ENCODE measurements around the gene LNX2.

Gene LNX2

DNA sequence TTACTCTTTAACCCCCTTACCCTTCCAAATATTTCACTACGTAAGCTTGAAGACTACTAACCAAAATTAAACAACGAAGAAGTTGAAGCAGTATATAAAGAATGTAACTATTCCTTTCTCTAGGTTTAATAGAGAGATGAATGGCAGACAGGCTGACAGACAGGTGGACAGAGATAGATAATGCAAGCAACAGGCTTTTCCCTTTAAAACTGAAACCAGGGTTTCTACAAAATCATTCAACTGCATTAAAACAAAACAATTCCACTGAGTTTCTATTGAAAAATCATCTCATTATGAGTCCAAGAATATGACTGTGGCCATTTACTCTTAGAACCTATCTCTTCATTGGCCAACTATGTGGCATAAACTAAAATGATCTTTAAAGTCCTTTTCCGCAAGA is 15.2 kb downstream of the LNX2 start:
- no peak for DNase-seq

DNA sequence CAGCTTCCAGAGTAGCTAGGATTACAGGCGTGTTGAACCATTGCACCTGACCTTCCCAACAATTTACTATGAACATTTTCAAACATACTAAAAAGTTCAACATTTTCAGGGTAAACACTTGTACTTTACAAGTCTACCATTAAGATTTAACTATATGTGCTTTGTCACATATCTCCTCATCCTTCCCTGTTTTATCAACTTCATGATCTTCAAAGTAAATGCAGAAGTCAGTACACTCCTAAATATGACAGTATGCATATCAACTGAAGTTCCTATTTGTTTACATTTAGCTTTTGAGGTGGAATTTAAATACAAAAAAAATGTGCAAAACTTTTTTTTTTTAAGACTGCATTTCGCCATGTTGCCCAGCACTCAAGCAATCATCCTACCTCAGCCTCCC is 18.5 kb downstream of the LNX2 start:
- no peak for DNase-seq

DNA sequence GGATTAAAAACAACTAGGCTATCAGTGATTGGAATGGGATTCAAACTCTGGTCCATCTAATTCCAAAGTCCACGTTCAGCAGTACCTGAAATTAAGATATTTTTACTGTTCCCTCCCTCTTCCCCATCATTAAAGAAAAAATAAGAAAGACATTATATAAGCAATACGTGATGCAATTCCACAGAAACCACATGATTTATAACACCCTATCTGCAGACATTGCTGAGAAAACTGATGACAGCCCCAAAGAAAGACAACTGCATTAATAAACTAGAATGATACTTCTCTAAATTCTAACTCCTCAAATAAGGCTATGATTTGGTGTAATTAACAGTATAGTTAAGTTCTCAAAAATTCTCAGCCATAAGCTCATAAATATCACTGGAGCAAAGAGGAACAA is 19.1 kb downstream of the LNX2 start:
- DNase-seq, result no peak

DNA sequence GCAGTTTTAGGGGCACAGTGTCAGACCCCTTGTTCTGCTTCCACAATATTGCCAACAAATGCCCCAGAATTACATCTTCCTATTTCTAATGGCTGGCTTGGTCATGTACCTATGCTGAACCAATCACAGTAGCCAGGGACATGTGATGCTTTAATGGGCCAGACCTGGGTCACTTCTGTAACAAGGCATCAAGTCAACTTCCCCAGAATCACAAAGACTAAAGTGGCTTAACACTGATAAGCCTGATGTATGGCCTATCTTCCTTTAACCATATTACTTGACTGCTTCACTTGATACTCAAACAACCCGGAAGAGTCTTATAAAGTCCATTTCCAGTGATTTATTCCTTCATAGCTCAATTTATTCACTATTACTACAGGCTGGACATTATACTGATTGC is 19.6 kb downstream of the LNX2 start:
- no peak for DNase-seq

DNA sequence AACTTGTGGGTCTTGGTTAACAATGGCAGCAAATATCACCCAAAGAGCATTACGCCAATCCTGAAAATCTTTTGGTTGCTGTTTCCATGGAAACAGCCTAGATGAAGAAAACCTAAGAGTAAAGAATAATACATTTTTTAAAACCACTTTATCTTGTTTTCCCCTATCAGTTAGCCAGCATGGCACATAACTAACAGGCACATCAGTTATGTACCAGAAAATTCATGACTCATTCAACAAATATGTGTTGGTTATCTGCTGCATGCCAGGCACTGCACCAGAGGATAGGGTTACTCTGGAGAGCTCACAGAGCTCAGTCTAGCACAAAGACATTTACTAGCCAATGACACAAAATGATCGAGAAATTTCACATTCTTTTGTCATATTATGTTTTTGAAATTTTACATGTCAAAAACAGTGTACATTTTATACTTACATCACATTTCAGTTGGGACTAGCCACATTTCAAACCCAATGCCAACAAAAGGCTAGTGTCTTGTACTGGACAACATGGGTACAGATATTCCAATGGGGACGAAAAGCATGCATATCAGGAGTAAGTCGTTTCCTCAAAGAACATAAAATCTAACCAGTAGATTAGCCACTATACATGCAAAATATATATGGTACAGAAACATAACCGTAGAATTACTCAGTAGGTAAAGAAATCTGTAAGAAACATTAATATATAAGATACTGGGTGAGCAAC is 20.3 kb downstream of the LNX2 start:
- no peak for DNase-seq

DNA sequence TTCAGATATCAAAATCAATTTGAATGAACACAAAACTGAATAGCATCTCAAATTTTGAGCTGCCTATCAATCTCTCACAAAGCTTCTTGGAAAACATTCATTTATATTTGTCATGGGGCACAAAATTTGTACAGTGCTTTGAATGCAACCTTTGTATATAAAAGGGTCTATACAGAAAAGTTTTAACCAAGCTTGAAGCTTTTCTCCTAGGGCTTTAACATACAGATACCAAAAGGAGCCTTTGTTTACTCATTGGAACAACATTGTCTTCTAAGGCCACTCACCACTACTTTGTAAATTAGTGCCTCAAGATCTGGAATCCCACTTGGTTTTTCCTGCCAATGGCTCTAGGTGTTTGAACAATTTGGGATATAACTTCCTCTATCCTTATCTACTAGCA is 21.2 kb downstream of the LNX2 start:
- DNase-seq, result no peak

DNA sequence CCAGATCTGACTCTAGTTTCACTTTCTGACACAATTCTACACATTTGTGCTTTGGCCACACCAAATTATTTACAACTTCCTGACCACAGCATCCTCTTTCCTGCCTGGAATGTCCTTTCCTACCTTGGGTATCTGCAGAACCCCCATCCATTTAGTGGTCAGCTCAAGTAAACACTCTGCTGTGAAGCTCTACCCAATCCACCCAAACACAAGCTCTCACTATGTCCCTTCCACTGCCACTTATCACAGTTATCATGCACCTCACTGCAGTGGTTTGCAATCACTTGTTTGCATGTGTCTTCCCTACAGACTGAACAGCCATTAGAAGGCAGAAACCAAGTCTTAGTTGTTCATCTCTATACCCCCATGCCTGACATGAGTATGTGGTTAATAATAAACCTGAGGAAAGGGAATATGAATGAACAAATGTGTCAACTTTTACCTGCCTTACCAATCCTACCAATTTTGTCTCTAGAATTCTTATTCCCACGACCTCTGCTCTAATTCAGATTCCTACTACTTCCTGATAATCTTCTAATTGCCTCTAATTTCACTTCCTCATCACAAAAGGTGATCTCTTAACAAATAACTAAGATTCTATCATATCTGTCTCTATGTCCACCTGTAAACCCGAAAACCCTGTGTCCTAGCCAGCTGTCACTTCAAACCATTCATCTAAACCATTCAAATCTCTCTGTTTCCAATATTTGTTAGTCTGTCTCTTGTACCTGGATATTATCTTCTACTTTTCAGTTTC is 25.1 kb downstream of the LNX2 start:
- DNase-seq, result no peak

DNA sequence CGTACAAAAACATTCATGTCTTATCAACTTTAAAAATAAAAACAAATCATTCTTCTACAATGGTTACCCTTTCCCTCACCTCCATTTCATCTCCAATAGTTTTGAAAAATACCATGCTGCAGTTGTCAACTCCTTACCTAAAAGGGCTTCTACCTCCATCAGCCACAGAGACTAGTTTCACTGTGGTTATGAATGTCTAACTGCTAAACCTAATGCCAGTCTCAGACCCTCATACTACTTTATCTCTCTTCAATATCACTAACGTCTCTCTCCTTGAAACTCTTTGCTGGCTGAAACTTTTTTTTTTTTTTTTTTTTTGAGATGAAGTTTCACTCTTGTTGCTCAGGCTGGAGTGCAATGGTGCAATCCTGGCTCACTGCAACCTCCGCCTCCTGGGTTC is 27.1 kb downstream of the LNX2 start:
- DNase-seq, result no peak

DNA sequence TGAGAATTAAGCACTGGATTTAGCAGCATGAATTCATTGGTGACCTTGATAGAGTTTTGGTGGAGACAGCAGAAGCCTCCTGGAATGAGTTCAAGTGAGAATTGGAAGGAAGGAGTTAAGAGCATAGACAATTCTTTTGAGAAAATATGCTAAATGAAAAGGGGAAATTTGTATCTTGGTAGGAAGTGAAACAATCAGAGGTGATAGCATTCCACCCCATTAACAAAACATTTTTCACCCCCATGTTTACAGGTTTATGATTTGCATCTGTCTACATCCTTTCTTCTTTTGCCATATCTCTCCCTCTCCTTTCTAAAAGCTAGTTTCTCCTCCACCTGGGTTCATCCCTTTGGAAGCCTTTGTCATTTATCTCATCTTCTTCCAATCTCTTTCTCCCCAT is 27.5 kb downstream of the LNX2 start:
- DNase-seq, result no peak

DNA sequence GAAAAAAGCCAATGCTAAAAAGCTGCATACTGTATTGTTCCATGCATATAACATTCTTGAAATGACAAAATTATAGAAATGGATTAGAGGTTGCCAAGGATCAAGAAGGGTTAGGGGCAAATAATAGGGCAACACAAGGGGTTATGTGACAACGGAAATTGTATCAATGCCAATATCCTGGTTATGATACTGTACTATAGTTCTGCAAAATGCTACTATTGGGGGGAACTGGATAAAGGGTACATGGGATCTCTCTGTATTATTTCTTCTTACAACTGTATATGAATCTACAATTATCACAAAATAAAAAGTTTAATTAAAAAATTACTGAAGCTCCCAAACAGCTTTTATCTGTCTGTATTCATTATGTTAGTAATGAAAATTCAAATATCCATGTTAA is 31.9 kb downstream of the LNX2 start:
- DNase-seq, result no peak

DNA sequence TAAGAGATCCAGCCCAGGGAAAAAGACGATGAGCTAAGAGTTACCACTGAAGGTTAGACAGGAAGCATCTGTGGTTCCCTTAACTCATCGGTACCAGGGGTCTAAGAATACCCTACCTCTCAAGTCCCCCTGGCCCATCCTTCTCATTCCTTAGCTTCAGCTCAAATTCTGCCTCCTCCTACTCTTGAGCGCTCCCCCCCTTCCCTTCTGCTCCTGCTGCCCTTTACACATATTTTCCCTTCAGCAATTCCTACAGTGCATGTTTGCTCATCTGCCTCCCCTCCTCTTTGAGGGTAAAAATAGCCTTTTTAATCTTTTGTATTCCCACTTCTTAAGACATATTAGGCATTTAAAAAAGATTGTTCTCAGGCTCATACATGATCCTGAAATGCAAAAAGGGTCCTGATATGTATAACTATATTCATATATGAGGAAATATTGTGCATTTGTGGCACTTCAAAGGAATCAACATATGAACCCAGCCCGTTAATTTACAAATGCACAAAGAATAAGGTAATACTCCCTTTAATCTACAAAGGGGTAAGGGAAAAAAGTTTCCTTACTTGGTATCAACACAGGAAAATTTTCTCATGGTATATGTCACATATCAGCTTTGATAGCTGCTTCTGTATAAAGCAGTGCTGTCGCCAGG is 33.1 kb downstream of the LNX2 start:
- no peak for DNase-seq

DNA sequence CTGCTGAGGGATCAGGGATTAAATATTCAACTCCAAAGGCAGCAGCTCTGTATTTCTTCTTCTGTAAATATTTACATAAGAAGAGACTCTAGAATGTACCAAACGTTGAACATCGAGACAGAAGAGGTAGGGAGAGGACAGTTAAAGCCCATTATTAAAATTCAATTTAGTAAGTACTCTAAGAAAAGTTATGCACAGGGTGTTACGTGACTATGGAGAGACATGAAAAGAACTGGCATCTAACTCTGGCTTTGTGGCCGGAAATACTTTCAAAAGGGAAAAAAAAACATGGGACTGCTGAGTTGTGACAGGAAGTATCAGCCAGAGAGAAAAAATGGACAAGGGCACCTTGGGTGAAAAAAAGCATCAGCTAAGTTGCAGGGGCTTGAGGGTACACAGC is 36.7 kb downstream of the LNX2 start:
- no peak for DNase-seq

DNA sequence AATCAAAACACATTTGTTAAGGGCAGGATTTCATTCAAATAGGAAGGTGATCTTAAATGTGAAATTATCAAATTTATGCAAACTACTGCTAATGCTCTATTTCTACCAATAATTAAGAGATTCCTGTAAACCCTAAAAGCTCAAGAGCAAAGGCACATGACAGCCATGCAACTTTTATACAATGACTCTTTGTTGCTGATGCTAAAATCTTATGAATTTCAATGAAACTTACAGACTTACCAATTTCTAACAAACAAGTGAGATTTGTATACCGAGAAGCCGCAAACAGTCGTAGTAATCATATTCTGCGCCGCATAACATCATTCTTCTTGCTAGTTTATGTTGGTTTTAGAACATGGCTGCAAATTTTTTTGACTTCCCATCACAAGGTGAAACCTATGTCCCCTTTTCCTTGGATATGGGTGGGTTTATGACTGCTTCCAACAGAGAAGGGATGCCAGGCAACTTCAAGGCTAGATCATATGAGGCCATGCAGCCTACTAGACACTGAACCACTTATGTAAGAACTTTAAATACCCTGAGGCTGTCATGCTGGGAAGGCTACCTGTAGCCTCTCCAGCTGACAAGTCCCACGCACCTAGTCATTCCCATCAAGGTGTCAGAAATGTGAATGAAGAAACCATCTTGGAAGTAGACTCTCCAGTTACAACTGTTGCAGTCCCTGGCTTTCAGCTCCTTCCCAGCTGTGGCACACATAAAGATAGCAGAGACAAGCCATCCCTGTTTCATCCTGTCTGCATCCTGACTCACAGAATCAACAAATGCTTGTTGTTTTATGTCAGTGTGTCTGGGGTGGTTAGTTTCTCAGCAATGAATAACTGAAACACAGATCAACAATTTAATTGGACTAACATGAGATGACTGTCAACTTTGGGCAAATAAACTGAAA is 42.0 kb downstream of the LNX2 start:
- no peak for DNase-seq

DNA sequence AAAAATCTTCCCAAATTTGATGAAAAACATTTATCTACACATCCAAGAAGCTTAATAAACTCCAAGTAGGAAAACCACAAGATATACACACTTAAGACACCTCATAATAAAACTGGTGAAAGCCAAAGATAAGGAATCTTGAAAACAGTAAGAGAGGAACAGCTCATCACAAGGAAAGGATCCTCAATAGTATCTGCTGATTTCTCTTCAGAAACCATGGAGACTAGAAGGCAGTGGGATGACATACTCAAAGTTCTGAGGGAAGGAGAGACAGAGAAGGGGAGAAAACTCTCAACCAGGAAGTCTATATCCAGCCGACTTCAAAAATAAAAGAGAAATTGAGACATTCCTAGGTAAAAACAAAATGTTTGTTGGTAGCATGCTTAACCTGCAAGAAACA is 45.7 kb downstream of the LNX2 start:
- no peak for DNase-seq

DNA sequence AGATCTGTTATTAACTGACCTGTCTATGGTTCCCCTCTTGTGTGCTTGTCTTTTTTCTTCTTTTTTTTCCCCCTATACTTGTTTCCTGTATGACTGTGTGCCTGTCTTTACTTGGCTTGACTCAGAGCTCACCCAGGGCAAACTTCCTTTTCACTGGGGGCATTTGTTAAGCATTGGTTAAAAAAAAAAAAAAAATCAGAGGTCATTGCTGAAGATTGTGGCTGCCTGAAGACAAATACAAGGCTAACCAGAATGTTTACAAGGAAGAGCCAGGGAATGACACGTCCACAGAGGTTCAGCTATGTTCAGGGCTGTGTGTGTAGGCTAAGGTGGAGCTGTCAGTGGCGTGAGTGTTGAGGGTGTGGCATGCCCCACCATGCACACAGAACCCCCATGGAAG is 47.1 kb downstream of the LNX2 start:
- DNase-seq, result no peak

DNA sequence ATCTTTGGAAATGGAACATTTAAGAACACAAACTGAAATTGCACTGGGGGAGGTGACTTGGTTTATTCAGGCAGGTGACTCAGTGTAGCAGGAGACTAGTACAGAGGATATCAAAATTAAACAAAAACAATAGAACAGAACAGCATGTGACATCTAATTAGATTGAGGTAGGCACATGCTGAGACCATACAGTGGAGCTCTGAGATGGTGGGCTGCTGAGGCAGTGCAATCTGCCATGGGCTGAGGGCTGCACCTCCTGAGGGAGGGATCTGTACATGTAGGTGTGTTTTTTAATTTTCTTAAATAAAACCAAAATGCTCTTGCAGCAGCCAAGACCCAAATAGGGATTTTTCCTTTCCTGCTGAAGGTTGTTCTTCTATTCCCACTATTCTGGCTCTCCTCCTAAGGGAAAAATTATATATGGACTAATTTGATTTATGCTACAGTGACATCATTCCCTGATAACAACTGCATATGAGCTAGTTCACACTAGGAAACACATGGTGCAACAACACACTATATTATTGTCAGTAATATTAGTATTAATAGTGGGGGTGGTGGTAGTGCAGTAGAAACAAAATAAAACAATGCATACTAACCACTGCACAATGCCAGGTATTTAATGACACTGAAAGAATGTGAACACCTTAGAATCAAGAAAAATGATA is 48.0 kb downstream of the LNX2 start:
- DNase-seq, result no peak

DNA sequence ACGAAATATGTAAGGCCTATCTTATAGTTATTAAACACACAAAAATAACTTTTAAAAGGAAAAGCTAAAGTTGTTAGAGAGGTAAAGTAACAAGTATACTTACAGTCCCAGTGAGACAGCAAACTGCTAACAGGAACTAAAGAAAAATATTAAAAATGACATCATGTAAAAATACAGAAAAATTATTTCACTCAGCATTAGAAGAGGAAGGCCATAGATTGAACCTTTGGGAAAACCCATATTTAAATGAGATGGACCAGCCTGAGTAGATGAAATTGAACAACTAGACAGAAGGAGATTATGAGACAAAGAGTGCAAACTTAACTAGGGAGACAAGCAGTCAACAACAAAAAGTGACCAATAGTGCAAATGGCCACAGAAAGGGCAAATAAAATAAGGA is 49.4 kb downstream of the LNX2 start:
- DNase-seq, result no peak

DNA sequence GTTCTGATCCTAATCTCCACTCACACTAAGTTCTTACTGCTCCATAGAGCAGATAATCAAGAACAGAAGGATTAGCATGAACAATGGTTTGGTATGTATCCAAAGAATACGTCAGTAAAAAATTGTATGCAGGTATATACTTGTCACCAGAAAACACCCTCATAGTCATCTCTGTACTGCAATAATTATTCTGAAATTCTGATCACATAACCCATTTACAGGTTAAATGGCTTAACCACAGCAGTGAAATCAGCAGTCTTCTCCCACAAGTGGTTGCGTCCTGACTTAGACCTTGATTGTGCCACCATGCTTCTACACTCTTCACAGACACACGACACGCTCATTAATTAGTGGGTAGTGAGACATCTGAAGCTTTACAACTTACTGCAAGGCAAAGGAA is 50.9 kb downstream of the LNX2 start:
- no peak for DNase-seq

DNA sequence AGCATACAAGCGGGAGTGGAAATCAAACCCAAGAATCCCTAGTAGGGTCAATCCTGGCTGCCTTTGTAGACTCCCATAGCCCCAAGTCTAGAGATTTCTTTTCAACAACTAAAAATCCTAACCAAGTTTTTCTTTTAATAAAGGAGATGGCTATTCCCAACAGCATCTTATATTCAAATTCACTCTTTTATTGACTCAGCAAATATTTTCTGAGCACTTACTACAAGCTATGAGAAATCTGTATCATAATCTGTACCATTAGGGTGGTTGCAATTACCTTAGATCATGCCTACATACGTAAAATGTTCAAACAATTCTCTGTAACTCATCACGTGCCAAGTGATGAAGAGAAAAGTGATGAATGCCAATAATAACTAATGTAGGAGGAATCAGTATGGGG is 54.5 kb downstream of the LNX2 start:
- DNase-seq, result no peak

DNA sequence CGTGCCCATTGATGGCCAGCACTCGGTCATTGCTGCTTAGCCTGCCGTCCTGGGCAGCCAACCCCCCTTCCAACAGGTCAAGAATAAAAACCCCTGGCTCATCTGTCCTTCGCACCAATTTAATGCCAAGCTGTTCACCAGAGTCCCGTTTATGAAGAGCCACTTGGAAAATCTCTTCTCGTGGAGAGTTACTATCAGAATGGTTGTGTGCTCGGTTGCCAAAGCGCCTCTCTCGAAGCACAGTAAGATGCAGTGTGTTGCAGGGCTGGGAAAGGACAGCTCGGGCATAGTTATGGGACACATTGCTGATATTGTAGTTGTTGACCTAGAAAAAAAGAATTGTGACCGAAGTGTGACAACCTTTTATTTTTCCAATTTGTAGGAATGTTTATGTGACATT is 57.9 kb downstream of the LNX2 start:
- no peak for DNase-seq

DNA sequence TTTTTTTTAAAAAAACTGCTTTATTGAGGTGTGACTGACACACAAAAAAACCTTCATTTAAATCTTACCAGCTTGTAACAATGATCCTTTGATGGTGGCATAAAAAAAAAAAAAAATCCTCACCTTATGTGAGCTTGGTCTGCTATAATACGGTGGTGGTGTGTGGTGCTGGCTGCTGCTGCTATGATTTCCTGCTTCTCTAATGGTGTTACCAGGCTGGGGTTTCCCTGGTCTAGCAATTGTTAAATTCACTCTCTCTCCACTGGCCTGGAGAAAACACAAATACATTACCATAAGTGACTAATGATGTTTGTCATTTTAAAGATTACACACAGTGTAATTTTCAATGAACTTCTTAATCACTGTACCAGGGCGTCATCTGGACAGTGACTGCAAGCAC is 60.6 kb downstream of the LNX2 start:
- DNase-seq, result no peak

DNA sequence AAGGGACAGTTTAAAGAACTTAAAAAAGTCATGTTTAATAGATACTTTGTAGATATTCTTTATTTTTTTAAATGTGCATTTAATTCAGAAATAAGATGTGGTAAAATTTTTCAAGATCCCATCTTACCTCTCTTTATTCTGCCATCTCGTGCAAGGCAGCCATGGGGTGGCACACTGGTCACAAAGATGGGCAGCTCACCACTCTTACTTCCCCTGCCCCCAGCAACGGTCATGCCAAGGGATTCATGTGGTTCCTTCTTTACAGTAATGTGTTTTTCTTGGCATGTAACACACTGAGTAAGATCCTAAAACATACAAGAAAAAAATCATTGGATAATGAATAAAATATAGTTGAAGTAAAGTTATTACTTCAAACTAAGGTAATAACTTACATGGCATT is 64.2 kb downstream of the LNX2 start:
- DNase-seq, result no peak

DNA sequence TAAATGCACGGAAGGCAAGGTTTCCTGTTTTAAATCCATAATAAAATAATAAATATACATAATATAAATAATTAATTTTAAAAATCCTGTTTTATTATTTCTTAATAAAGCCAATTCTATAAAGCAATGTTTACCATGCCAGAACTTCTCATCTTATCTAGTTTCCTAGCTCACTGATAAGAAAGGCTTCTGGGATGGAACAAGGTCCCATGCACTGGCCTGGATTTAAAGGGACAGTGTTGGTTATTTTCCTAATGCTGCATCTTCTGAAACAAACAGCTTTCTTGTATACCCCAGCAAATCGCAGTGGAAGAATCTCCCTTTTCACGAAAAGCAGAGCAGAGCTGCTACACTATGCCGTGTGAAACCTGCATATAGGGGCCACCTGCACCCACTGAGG is 68.8 kb downstream of the LNX2 start:
- no peak for DNase-seq

Data from activated CD8-positive, alpha-beta memory T cell treated with anti-CD3 and anti-CD28 coated beads, Interleukin-2, amount 50 U/mL, for 4 hours (primary cell).